VCaP (cell line): Measurements from ENCODE around the gene ATAD3C.
"Not testable (repeated sequence)": the region's sequence is repeated elsewhere in the genome, so short reads cannot be mapped to it uniquely, and the experiment has no call there.

Source experiments
- H3K27ac ChIP-seq: fragments of 450-650 bp; 2 replicates; pipeline ENCODE4 v1.5.1; 2017
- TF ChIP-seq, protein P1 (sequence below): fragments of 450-650 bp; conservative IDR thresholded peaks from 2 replicates; pipeline ENCODE4 v1.5.1; 2017; ENCODE audit warnings: mild to moderate bottlenecking, moderate library complexity

Gene ATAD3C

DNA sequence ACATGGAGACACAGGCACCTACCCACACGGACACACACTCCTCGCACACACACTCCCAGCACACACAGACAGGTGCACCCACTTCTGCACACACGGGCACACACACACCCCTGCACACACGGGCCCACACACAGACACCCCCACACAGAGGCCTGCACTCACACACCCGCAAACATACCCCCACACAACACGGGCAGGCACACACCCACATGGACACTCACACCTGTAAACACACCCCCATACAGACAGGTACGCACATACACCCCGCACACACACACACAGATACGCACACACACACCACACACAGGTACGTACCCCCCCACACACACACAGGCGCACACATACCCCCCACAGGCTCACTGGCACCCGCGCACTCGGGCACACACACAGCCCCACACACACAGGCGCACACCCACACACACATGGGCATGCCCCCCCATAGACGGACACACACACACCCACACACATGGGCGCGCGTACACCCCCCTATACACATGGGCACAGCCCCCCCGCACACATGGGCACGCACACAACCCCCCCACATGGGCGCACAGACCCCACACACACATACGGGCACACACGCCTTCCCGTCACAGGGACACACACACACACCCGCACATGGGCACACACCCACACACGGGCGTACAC, 68.6 kb downstream of the ATAD3C start:
- TF ChIP-seq, protein P1, sequence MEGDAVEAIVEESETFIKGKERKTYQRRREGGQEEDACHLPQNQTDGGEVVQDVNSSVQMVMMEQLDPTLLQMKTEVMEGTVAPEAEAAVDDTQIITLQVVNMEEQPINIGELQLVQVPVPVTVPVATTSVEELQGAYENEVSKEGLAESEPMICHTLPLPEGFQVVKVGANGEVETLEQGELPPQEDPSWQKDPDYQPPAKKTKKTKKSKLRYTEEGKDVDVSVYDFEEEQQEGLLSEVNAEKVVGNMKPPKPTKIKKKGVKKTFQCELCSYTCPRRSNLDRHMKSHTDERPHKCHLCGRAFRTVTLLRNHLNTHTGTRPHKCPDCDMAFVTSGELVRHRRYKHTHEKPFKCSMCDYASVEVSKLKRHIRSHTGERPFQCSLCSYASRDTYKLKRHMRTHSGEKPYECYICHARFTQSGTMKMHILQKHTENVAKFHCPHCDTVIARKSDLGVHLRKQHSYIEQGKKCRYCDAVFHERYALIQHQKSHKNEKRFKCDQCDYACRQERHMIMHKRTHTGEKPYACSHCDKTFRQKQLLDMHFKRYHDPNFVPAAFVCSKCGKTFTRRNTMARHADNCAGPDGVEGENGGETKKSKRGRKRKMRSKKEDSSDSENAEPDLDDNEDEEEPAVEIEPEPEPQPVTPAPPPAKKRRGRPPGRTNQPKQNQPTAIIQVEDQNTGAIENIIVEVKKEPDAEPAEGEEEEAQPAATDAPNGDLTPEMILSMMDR = no peak
- no peak overlapping the region for H3K27ac ChIP-seq

DNA sequence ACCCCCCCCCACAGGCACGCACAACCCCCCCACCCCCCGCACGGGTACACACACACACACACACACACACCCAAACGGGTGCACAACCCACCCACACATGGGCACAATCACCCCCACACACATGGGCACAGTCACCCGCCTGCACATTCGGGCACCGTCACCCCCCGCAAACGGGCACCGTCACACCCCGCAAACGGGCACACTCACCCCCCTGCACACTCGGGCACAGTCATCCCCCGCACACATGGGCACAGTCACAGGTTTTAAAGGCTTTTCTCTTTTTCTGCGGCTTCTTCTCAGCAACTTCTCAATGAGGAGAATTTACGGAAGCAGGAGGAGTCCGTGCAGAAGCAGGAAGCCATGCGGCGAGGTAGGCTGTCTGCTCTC, 69.1 kb downstream of the ATAD3C start:
- H3K27ac ChIP-seq = not testable (repeated sequence)
